Ureter (tissue), 1 donor: ENCODE results near the gene RAB20. TPM values are rescaled to one million over a fixed set of nuclear protein-coding genes. Genes with fewer than 3 reads are reported as not detected.

Experiments
- DNase-seq: peaks from one replicate; pipeline ENCODE4 v3.0.0-alpha.2; 2020; ENCODE audit warnings: low spot score
- total RNA-seq: library from RNA; stranded (reverse); gene quantifications from one replicate; pipeline ENCODE4 v1.2.4, GENCODE V29; 2023
- donor health status: DM: yes; HTN: yes; CAD: no.

RAB20 gene
- total RNA-seq, 1 donor from 2014 or later = 35.4 TPM

DNA sequence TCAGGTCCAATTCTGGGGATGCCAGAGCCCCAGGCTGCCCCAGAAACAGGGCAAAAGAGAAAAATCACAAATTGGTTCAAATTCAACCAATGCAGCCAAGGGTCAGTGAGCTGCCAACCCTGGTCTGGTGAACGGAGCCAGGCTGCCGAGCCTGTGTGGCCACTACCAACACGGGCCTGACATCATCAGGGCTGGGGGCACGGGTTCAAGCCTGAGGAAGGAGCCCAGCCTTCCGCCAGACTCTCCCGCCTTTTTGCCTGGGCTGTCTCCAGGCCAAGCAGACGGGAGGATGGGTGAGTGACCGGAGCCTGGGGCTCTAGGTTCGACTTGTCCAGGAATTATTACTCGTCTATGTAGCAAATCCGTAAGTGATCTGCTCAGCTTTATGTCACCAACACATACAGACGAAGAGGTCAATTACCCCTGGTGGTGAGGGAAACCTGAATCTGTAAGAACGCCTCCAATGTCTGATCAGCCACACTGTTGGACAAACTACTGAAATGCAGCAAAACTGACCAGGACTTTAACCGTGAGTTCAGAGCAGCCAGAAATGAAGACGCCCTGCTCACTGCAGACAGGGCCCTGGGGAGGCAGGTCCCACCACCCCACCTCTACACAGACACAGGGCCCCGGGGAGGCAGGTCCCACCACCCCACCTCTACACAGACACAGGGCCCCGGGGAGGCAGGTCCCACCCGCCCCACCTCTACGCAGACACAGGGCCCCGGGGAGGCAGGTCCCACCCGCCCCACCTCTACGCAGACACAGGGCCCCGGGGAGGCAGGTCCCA, 31.8 kb downstream of the RAB20 start:
- no peak for DNase-seq

DNA sequence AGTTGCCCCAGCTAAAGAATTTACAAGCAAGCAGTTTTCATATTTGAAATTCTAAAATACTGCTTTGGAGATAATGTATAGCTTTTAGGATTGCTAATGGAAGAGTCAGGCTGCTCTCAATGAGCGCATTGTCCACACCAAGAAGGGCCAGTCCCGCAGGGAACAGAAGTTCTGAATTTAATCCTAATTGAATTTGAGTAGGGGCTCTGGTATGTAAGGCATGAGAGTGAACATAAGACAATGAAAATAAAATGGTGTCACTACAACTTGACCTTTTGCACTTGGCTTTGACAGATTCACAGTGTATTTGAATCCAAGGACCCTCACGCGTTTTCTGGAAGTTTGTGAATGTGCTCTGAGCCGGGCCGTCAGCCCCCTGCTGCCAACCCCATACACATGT, 32.6 kb downstream of the RAB20 start:
- no peak for DNase-seq

DNA sequence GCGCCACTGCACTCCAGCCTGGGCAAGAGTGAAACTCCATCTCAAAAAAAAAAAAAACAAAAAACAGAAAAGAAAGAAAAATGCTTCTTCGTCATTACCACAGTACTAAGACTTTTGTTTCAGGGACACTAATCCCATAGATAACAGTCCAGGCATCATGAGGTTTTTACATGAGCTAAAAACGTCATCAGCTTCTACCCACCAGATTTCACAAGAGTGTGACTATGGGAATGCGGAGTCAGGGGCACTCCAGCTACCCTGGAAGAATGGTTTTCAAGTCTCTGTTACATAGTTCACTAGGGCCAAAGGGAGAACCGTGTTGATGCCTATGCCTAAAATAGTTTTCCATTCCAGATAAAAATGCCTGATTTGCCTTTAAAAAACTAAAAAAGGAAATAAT, 33.2 kb downstream of the RAB20 start:
- no peak for DNase-seq

DNA sequence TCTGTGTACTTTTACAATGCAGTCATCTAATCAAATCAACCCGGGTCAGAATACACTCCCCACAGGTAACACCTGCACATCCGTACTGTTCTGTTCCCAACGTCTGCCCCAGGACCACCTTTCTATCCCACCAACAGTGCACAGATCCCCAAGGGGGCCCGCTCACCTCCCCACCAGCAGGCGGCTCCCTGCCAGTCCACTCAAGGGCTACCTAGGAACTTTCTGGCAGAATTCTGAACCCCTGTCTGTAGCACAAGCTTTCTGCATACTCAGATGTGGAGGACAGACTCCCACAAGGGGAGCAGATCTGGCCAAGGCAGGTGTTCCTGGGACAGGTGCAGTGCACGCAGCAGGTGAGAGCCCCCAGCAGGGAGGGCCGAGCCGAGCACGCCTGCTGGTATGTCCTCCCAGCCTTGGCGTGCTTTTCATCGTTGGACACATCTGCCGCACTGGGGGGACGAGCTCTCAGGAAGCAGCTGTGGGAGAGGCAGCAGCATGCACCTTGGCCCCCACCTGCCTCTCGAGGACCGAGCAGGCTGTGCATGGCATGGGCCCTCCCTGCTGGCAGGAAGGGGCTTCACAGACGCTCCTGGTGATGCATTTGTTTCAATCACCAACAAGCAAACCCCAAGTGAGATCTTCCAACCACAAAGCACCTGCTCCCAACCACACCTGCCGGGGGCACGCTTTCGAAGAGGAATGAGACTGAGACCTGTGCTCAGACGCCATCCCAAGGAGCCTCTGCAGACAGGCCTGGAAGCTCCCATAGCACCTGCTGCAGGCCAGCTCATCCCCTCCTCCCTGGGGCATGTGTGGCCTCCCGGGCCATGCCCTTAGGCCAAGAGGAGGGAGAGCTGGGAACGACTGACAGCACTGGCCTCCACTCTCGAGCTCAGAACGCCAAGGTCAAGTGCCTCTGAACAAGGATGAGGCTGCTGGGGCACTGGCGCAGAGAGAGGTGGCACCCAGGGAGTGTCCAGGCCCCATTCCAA, 35.9 kb downstream of the RAB20 start:
- DNase-seq = no peak

DNA sequence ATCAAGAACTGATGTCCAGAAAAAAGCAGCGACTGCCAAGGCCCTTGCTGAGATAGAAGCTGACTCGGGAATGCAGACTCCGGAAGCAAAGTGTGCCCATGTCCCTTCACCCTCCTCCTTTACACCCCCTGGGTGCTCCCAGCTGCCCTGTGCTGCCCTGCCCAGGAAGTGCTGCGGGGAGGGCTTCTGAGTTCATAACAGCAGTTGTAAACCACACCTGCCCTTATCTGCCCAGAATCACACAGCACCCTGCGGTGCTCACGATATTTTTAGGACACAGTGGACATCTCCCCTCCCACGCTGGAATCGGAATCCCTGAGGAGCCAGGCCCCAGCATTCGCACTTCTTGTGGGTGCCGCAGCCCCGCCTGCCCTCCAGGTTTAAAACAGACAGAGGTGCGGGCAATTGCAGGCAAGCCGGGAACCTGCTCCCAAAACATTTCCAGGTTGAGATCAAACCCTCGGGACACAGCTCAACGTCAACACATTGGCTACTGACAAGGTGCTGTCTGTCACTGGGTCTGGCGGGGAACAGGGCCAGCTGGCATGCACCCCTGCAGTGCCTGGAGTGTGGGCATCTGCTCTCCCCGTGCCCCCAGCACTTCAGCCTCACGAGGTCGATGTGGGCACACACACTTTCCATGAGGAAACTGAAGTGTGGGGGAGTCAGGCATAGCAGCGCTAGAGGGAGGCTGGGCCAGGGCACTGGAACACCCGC, 36.8 kb downstream of the RAB20 start:
- no peak for DNase-seq

DNA sequence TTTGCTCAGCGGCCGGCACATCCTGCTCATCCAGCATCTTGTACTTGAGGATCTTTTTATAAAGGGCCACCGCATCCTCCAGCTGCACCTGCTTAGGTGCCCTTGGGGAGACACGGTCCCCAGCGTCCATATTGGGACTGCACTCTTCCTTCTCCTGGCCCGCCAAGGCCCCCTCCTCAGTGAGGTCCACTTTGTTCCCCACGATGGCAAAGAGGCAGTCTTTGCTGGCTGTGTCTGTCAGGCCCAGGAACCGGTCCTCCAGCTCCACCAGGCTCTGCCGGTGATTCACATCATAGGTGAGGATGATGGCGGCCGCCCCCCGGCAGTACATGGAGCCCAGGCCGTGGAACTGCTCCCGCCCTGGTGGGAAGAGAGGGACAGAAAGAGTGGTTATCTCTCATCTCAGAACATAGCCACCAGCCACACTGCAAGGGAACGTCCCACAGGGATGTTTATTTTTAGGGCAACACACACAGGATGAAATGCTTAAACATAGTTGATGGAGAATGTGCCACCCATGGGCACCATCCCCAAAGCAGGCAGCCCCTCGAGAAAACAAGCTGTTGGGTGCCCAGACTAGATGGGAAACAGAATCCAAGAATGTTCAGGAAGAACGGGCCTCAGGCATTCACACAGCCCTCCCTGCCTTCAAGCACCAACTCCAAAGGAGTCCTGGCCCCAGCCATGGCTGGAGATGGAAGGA, 37.5 kb downstream of the RAB20 start:
- DNase-seq = no peak

DNA sequence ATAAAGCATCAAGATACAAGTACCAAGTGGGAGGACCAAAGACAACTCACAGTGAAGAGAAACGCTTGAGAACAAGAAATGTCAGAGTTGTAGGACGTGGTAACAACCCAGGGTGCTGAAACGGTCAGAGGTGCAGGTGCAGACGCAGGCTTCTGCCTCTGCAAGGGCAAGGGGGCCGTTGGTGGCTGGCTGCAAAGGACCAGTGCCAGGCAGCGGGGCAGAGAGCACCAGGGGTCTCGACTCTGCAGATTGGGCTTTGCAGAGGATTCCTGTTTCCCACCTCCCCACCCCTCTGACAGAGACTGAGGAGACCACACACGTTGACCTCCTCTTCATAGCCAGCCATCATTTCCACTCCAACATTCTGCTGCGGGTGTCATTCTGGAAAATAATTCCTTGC, 38.3 kb downstream of the RAB20 start:
- DNase-seq = no peak

DNA sequence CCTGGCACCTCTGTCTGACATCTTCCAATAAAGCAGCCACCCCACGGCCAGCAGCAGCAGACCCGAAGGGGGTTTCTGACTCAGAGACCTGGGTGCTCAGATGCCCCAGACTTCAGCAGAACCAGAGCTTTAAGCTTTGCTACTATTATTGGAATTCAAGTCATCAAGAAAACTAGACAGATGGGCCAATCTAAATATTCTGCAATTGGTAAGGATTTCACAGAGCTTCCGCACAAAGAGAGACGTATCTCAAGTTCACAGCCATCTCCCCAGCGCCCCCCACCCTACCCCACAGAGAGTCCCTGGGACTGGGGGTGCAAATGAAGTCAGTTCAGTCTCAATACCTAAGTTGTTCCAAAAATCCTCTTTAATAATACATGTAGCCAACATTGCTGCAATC, 38.8 kb downstream of the RAB20 start:
- no peak for DNase-seq

DNA sequence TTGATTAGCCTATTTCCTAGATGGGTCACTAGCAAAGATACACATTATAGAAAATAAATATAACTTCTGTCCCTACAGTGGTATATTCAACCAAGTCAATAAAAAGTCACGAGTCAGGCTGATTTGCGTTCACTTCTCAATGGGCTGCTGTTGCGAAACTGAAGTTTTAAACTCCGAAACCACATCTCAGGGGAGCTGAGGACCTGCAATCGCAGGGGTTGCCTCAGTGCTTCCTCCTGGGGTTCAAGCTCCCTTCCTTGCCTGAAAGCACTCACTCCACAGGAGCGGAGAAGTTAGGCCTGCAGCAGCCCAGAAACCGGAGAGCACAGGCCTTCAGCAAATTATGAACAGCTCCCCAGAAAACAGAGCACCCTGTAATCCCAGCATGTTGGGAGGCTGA, 39.6 kb downstream of the RAB20 start:
- no peak for DNase-seq

DNA sequence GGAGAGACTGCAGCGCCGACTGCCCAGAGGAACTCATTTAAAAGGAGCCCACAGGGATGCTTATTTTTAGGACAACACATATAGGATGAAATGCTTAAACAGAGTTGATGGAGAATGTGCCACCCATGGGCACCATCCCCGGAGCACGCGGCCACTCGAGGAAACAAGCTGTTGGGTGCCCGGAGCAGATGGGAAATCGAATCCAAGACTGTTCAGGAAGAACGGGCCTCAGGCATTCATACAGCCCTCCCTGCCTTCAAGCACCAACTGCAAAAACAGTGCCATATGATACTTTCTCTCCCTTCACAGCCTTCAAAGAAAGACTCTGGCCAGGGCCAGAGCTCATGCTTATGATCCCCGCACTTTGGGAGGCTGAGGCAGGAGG, 40.2 kb downstream of the RAB20 start:
- DNase-seq = no peak

DNA sequence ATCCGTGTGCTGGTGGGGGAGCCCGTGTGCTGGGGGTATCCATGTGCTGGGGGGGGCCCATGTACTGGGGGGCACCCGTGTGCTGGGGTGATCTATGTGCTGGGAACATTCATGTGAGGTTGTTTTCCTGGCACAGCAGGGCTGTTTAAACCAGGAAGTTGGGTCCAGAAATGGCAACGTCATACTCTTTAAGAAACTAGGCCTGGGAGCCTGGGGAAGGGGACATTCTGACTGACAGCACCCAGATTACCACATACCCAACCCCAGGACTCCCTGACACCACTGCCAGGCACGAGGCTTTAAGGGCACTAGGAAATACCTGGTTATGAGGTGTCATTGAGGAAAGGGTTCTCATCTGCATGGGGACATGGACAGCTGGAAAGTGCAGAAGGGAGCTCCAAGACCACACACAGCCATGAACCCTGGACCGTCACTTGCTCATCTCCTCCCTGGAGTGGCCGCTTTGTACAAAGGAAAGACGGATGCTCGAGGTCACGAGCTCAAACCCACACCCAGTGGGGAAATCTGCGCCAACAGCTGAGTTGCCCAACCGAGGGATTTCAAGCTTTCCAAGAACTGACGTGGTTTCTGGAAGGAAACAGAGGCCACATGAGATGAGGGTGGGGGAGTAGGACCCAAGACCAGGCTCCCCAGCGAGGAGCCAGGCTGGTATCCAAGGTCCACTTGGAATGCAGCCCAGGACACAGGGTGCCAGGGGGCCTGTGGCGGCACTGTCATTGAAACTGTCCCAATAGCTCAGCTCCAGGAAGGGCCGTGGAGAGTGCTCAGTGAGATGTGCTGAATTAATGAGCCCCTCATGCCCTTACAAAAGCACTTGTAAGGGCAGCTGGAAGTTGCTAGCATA, 40.9 kb downstream of the RAB20 start:
- peak; percentile 84 for DNase-seq

DNA sequence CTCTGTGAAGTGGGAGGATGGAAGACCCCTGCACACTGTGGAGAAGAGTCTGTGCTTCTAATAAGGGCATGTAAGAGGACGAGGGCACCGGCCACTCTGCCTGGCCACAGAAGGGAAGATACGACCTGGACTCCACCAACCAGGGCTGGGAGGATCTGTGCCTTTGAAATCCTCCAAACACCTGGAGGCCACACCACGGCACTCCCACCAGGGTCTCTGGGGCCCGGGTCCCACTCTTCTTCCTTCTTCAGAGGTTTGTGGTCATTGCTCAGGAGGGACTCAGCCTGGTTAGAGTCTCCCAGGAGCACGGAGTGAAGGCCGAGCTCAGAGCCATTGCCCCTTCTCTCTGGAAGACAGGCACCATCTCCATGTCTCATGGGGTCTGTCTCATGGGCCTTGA, 42.0 kb downstream of the RAB20 start:
- DNase-seq = no peak

DNA sequence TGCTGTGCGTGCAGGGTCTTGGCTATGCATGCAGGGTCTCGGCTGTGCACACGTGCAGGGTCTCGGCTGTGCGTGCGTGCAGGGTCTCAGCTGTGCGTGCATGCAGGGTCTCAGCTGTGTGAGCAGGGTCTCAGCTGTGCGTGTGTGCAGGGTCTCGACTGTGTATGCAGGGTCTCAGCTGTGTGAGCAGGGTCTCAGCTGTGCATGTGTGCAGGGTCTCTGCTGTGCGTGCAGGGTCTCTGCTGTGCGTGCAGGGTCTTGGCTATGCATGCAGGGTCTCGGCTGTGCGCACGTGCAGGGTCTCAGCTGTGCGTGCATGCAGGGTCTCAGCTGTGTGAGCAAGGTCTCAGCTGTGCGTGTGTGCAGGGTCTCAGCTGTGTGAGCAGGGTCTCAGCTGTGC, 42.5 kb downstream of the RAB20 start:
- DNase-seq = no peak

DNA sequence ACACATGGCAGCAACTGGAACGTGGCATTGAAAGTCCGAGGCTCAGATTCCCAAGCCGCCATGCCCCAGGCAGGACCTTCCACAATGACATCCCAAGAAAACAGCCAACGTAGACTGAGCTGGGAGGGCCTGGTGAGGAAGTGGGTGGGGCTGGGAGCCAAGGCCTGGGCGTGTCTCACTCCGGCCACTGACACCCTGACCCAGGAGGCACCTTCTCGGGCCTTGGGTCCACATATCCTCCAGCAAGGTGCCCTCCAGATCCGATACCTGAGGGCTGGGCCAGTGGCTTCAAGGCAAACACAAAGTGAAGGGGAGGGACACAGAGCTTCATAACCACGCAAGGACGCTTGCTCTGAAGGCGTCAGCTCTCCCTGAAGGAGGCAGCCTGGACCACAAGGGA, 43.0 kb downstream of the RAB20 start:
- DNase-seq = no peak

DNA sequence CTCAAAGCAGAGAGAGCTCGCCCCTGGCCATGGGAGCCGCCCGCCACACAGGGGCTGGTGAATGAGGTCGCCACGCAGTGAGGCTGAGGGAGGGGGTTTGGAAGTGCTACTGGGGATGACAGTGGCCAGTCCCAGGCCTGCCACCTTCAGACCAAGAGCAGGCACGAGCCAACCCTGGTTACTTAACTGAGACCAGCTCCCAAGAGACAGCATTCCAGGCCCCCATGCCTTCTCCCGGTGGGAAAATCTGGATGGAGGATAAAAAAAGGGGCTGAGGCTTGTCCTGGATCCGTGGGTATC, 43.3 kb downstream of the RAB20 start:
- no peak for DNase-seq

DNA sequence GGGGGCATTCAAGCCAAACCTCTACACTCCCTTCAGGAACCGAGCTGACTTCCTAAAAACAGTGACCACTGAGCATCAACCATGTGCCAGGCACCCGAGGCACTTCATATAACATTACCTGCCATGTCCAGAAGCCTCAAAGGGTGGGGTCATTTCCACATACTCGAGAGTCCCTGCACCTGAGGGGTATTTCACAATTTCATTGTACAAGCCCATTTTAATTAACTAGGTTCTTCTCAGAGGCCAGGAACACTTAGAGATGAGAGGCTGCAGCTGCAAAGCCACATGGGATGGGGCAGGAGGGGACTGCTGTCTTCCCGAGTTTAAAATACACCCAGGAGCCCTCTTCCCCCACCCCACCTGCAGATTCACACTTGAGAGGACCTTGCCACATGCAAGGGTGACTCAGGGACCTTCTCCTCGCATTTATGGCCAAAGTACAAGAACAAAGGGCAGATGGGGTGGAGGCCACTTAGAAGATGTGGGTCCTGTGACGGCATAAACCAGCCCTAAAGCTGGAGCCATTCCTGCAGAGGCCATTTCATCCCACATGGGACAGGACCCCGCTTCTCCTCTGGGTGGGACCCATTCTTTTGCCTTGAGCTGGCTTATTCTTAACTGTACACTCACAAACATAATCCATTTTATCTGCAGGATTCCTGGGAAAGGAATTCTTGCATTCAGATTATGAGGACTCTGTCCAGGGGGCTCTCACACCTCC, 43.9 kb downstream of the RAB20 start:
- DNase-seq = no peak

DNA sequence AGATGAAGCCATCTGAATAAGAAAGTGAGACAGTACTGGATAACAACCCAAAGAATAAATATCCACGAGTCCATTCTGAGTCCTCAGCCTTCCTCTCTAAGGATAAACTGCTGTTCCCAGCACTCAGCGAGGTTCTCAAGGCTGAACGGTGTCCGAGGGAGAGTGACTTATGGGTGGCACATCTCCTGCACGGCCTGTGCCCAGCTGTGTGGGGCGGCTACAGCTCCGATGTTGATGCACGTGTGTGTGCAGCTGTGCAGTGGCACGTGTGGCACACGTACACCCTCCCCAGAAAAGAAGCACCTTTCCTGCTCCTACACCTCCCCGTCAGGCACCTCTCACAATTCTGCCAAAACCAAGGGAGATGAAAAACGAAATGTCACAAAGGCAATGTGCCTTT, 45.0 kb downstream of the RAB20 start:
- DNase-seq = no peak

DNA sequence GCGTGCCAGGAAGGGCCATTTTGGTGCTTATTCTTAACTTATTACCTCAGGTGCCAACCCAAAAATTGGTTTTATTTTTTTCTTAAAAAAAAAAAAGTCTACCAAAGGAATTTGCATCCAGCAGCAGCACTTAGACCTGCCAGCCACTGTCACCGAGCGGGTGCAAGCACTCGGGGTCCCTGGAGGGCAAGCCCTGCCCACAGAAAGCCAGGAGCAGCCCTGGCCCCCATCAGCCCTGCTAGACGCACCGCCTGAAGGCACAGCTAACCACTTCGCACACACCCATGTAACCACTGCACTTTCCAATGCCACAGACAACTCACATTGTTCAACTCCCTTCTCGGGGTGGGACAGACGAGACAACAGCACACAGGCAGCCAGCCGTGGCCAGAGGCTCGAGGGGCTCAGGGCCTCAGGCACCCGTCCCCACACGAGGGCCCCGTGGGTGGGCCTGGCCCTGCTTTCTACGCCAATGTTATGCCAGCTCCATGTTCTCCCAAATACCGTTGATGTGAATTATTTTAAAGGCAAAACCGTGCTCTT, 49.3 kb downstream of the RAB20 start:
- no peak for DNase-seq

DNA sequence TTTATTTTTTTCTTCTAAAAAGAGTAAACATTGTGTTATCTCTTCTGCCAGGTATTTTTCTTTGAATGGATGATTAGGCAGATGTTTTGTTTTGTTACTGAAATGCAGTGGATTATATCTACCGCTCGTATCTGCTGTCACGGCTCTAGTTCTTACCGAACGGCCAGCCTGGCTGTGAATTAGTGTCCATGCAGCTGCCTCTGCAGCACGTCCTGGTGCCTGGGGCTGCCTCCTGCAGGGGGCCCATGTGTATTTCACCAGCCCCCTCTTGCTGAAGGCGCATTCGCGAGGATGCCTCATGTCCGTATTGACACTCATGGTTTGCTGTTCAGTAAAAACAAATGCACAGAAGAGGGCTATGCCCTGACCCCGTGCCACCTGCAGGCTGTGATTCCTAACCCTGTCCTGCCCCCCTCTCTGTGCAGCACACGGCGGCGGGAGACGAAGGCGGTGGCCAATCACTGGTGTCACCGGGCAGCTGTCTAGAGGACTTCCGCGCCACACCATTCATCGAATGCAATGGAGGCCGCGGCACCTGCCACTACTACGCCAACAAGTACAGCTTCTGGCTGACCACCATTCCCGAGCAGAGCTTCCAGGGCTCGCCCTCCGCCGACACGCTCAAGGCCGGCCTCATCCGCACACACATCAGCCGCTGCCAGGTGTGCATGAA, 49.9 kb downstream of the RAB20 start:
- no peak for DNase-seq
